Lung (tissue), 12 donors: Measurements from ENCODE around the gene PCDHA13. TPM values are rescaled to one million over a fixed set of nuclear protein-coding genes. Genes with fewer than 3 reads are reported as not detected.
A peak's percentile ranks its signal among the peaks of the same experiment; 100 is the strongest.
"Not testable (repeated sequence)": the region's sequence is repeated elsewhere in the genome, so short reads cannot be mapped to it uniquely, and the experiment has no call there.

Source experiments
- ATAC-seq: fragments of 200-7000 bp; cut with Tn5 transposase; one replicate; pipeline ENCODE4 v1.9.1; 2020; ENCODE audit warnings: moderate number of reproducible peaks; ENCODE audit not compliant: insufficient read depth, low FRiP score
- DNase-seq, 3 donors: peaks; one replicate each; pipeline ENCODE4 v3.0.0-alpha.2; 2013 to 2017
- H3K27ac ChIP-seq, 2 donors: one replicate each; pipeline ENCODE4 v1.5.1; 2013; ENCODE audit warnings: mild to moderate bottlenecking in 2 of 2, moderate library complexity in 2 of 2, control low read depth in 1 of 2, inconsistent platforms in 1 of 2, low read depth in 1 of 2, low read length in 1 of 2
- H3K27me3 ChIP-seq, 3 donors: one replicate each; pipeline ENCODE4 v1.5.1; 2013; ENCODE audit warnings: low read length in 2 of 3; ENCODE audit not compliant: control insufficient read depth in 3 of 3, insufficient read depth in 3 of 3
- H3K36me3 ChIP-seq, 4 donors: one replicate each; pipeline ENCODE4 v1.5.1; 2013; ENCODE audit warnings: low read length in 4 of 4, mild to moderate bottlenecking in 1 of 4, moderate library complexity in 1 of 4; ENCODE audit not compliant: control insufficient read depth in 4 of 4, insufficient read depth in 4 of 4
- H3K4me1 ChIP-seq, 5 donors: one replicate each; pipeline ENCODE4 v1.5.1; 2013; ENCODE audit warnings: low read length in 5 of 5, mild to moderate bottlenecking in 2 of 5, moderate library complexity in 1 of 5; ENCODE audit not compliant: control insufficient read depth in 5 of 5, insufficient read depth in 5 of 5
- H3K4me3 ChIP-seq: one replicate; pipeline ENCODE4 v1.5.1; 2013; ENCODE audit warnings: mild to moderate bottlenecking, control low read depth, moderate library complexity
- H3K9ac ChIP-seq, 2 donors: one replicate each; pipeline ENCODE4 v1.5.1; 2013; ENCODE audit warnings: low read length in 2 of 2, control low read depth in 1 of 2; ENCODE audit not compliant: insufficient read depth in 1 of 2
- H3K9me3 ChIP-seq, 4 donors: one replicate each; pipeline ENCODE4 v1.5.1; 2013; ENCODE audit warnings: low read length in 3 of 4, mild to moderate bottlenecking in 1 of 4, moderate library complexity in 1 of 4; ENCODE audit not compliant: control insufficient read depth in 4 of 4, insufficient read depth in 3 of 4
- CTCF ChIP-seq: IDR thresholded peaks from 2 replicates; pipeline ENCODE4 v1.5.1; 2012; ENCODE audit warnings: mild to moderate bottlenecking; ENCODE audit errors: control extremely low read depth, extremely low read depth
- WGBS, 2 donors: extraction: QIAGEN DNeasy Blood & Tissue Kit; methylation state at CpG; one replicate each; pipeline ENCODE4 v1.1.7; 2013; 5-methylcytosine and 5-hydroxymethylcytosine counted together
- polyA plus RNA-seq, 2 donors: library from polyadenylated mRNA; stranded (reverse); fragments of 200-250 nt; gene quantifications; one replicate each; pipeline ENCODE4 v1.2.1, GENCODE V29; 2013
- total RNA-seq, 2 donors: library from RNA; depleted of rRNA in 1 of 2; stranded (reverse); fragments of >200 nt in 1 of 2; gene quantifications; one replicate each; pipeline ENCODE4 v1.2.1, GENCODE V29; 2014 to 2021
- donor health status: control.
- donor health status: control.
- donor health status: Bipolar disorder and iron deficiency.
- donor health status: healthy.
- donor health status: DM: yes; HTN: yes; CAD: no.

PCDHA13 gene
- total and polyA plus RNA-seq, 4 donors: 0.15 to 2.9 (median 0.89) TPM

- Histone ChIP-seq H3K9ac (no peak overlapping the region), H3K4me3 (no peak overlapping the region), H3K27me3 (no peaks in the 10 kb centered on the region), H3K36me3 (no peaks in the 10 kb centered on the region), H3K9me3 (peaks cover 0 to 21% (median 2%) of the 10 kb centered on the region in 4 donors), H3K4me1 (no peaks in the 10 kb centered on the region), H3K27ac (no peak overlapping the region)
- no peak for DNase-seq
- ATAC-seq: no peak
- no peak for TF ChIP-seq CTCF
- WGBS, 2 donors: 41 to 49% methylated on average over 103 of the region's 103 CpGs
Observed at GRCh38 chr5:140835622-140836510, 46.1 kb upstream of the PCDHA13 start.

- Histone ChIP-seq H3K27ac (no peak within 1 kb of the TSS), H3K9me3 (peaks cover 0 to 13% (median 1%) of the 10 kb centered on the region in 4 donors), H3K36me3 (no peaks in the 10 kb centered on the region), H3K9ac (no peak within 1 kb of the TSS), H3K4me1 (no peaks in the 10 kb centered on the region), H3K27me3 (no peaks in the 10 kb centered on the region), H3K4me3 (no peak within 1 kb of the TSS)
- no peak for TF ChIP-seq CTCF
- ATAC-seq (no peak), DNase-seq (peak in 1 of 3 donors; percentile 1)
- 17 to 25% methylated on average over 40 to 47 of the region's 47 CpGs for WGBS, 2 donors
Observed at GRCh38 chr5:140840978-140841962, 40.7 kb upstream of the PCDHA13 start, which contains the start of gene PCDHA8. Gene PCDHA8, plus strand, starts transcription at chr5:140841187. Its CDS starts 135 bp downstream, at chr5:140841322.

GRCh38 chr5:140842798-140843733, 38.9 kb upstream of the PCDHA13 start:
- Histone ChIP-seq H3K27ac (no peak overlapping the region), H3K4me3 (no peak overlapping the region), H3K36me3 (no peaks in the 10 kb centered on the region), H3K27me3 (no peaks in the 10 kb centered on the region), H3K9ac (no peak overlapping the region), H3K9me3 (peaks cover 0 to 7% (median 1%) of the 10 kb centered on the region in 4 donors), H3K4me1 (no peaks in the 10 kb centered on the region)
- WGBS, 2 donors: 54% methylated on average over 48 of the region's 87 CpGs; no CpG with 5 or more reads in 1 of the 2 donors
- no peak for TF ChIP-seq CTCF
- ATAC-seq (no peak), DNase-seq (no peak)

GRCh38 chr5:140848139-140849102, 33.5 kb upstream of the PCDHA13 start, which contains the start of gene PCDHA9:
Gene PCDHA9, plus strand, starts transcription at chr5:140848382. Its CDS starts 114 bp downstream, at chr5:140848496.
- not testable (repeated sequence) for H3K27me3 ChIP-seq, H3K9me3 ChIP-seq, ATAC-seq, H3K36me3 ChIP-seq, H3K4me3 ChIP-seq, H3K9ac ChIP-seq, H3K27ac ChIP-seq, H3K4me1 ChIP-seq
- WGBS, 2 donors: 6 to 23% methylated on average over 9 to 36 of the region's 48 CpGs
- peak in 2 of 3 donors; percentile 7 to 14 for DNase-seq
